Right lobe of liver (tissue), 6 donors: ENCODE data around the gene RGS3. TPM values are rescaled to one million over a fixed set of nuclear protein-coding genes. Genes with fewer than 3 reads are reported as not detected.

ENCODE experiments used
- ATAC-seq, 4 donors: fragments of 200-7000 bp; cut with Tn5 transposase; one replicate each; pipeline ENCODE4 v1.9.1; 2020; ENCODE audit warnings: mild to moderate bottlenecking in 4 of 4, moderate library complexity in 4 of 4
- DNase-seq, 3 donors: peaks; one replicate each; pipeline ENCODE4 v3.0.0-alpha.2; 2020
- H3K27ac ChIP-seq, 3 donors: fragments of 200-600 bp; one replicate each; pipeline ENCODE4 v1.8.0; 2022
- H3K27me3 ChIP-seq, 2 donors: fragments of 200-600 bp; one replicate each; pipeline ENCODE4 v1.8.0; 2022
- H3K36me3 ChIP-seq, 4 donors: fragments of 200-600 bp; sonication (generic) in 1 of 4; one replicate each; pipeline versions ENCODE4 v1.5.1 to v1.8.0; 2017 to 2022; ENCODE audit warnings: control low read depth in 1 of 4
- H3K4me1 ChIP-seq, 4 donors: fragments of 200-600 bp; sonication (generic) in 1 of 4; one replicate each; pipeline versions ENCODE4 v1.5.1 to v1.8.0; 2017 to 2022; ENCODE audit warnings: control low read depth in 1 of 4
- H3K4me3 ChIP-seq, 3 donors: fragments of 200-600 bp; one replicate each; pipeline ENCODE4 v1.8.0; 2022
- H3K9me3 ChIP-seq, 4 donors: fragments of 200-600 bp; sonication (generic) in 1 of 4; one replicate each; pipeline versions ENCODE4 v1.5.1 to v1.8.0; 2017 to 2022; ENCODE audit warnings: control low read depth in 1 of 4
- CTCF ChIP-seq, 4 donors: fragments of 200-600 bp in 3 of 4; fragments of 450-650 bp in 1 of 4; IDR thresholded peaks; one replicate each; pipeline versions ENCODE4 v1.5.1 to v1.8.0; 2016 to 2022; ENCODE audit warnings: antibody characterized with exemption in 4 of 4, mild to moderate bottlenecking in 2 of 4
- POLR2A ChIP-seq: fragments of 450-650 bp; IDR thresholded peaks from one replicate; pipeline ENCODE4 v1.6.1; 2017; ENCODE audit warnings: antibody characterized with exemption, mild to moderate bottlenecking
- WGBS: methylation state at CpG from one replicate; pipeline ENCODE4 v1.1.6; 2018; ENCODE audit warnings: low coverage, low lambda C conversion rate; ENCODE audit not compliant: insufficient coverage; ENCODE audit errors: missing lambda C conversion rate; 5-methylcytosine and 5-hydroxymethylcytosine counted together
- intact Hi-C, 2 donors: fragments of 100-400 bp; cut with DNase I; formaldehyde crosslinking; loops; one replicate each; pipeline versions ENCODE4 v1.11.2 to v1.14.1; 2022
- total RNA-seq, 6 experiments: library from RNA; depleted of rRNA in 2 of 6; stranded (reverse); fragments of >200 nt in 2 of 6; fragmentation: NEBNext Ultra II Directional in 3 of 6; extraction: Animal tissue kit (Norgen Biotek cat#: 25700) in 3 of 6; gene quantifications; one replicate each; pipeline versions ENCODE4 v1.1.0 to v1.2.4, GENCODE V29; 2016 to 2023
- donor health status: DM: no; HTN: yes; CAD: no.
- donor health status: DM: no; HTN: no; CAD: no.
- donor health status: DM: no; HTN: no; CAD: no.
- donor health status: DM: no; HTN: yes; CAD: no.
- donor health status: DM: no; HTN: yes; CAD: no.

Gene RGS3
- total RNA-seq, 6 experiments from 2014 or later: 19.0 to 60.3 (median 31.0) TPM

- 84% methylated on average over 4 of the region's 8 CpGs for WGBS
- intact Hi-C loops: no loop called here
- H3K4me1 ChIP-seq: peaks cover 0 to 11% (median 0%) of the 10 kb centered on the region in 4 donors
- no peak overlapping the region for H3K27ac ChIP-seq
- no peaks in the 10 kb centered on the region for H3K27me3 ChIP-seq
- no peak for ATAC-seq
- H3K9me3 ChIP-seq: no peaks in the 10 kb centered on the region
- TF ChIP-seq CTCF (IDR thresholded peaks at IDR 0.05) (no peak), POLR2A (no peak)
- no peaks in the 10 kb centered on the region for H3K36me3 ChIP-seq
- no peak overlapping the region for H3K4me3 ChIP-seq
- DNase-seq: peak in 1 of 3 donors; percentile 17
These were observed 11.0 kb downstream of the RGS3 start for GRCh38 chr9:113474360-113475028.

- Histone ChIP-seq H3K4me1 (peaks cover 0 to 11% (median 0%) of the 10 kb centered on the region in 4 donors), H3K27ac (no peak overlapping the region)
- DNase-seq: no peak
These were observed 11.5 kb downstream of the RGS3 start for GRCh38 chr9:113475031-113475430.

GRCh38 chr9:113475992-113476391, 12.5 kb downstream of the RGS3 start:
- Histone ChIP-seq H3K27ac (peak overlapping the region in 1 of 3 donors; percentile 37), H3K9me3 (no peaks in the 10 kb centered on the region), H3K4me1 (peaks cover 0 to 11% (median 0%) of the 10 kb centered on the region in 4 donors), H3K4me3 (no peak overlapping the region), H3K36me3 (no peaks in the 10 kb centered on the region), H3K27me3 (no peaks in the 10 kb centered on the region)
- intact Hi-C loops: no loop called here
- ATAC-seq: no peak
- DNase-seq: peak in 1 of 3 donors; percentile 34
- WGBS: 100% methylated on average over 3 of the region's 4 CpGs
- no peak for TF ChIP-seq POLR2A
- TF ChIP-seq CTCF (IDR thresholded peaks at IDR 0.05): no peak

More at GRCh38 chr9:113475031-113475430, 11.5 kb downstream of the RGS3 start:
- WGBS: 100% methylated on average over 2 of the region's 2 CpGs
- Histone ChIP-seq H3K9me3 (no peaks in the 10 kb centered on the region), H3K27me3 (no peaks in the 10 kb centered on the region), H3K4me3 (no peak overlapping the region), H3K36me3 (no peaks in the 10 kb centered on the region)
- no peak for ATAC-seq
- no peak for TF ChIP-seq POLR2A
- no peak for TF ChIP-seq CTCF (IDR thresholded peaks at IDR 0.05)
- intact Hi-C loops: no loop called here

GRCh38 chr9:113476511-113476916, 13.0 kb downstream of the RGS3 start:
- ATAC-seq (peak; percentile 48 to 91 (median 81)), DNase-seq (peak; percentile 52 to 85 (median 84))
- WGBS: no CpG with 5 or more reads among the region's 4 CpGs
- H3K27ac ChIP-seq: peak overlapping the region in 1 of 3 donors; percentile 37
- no peaks in the 10 kb centered on the region for H3K9me3 ChIP-seq
- H3K4me3 ChIP-seq: no peak overlapping the region
- intact Hi-C loops: no loop called here
- peaks cover 0 to 11% (median 0%) of the 10 kb centered on the region in 4 donors for H3K4me1 ChIP-seq
- no peaks in the 10 kb centered on the region for H3K27me3 ChIP-seq
- H3K36me3 ChIP-seq: no peaks in the 10 kb centered on the region
- TF ChIP-seq POLR2A (no peak), CTCF (IDR thresholded peaks at IDR 0.05) (no peak)
